Measurements from ENCODE around the gene NOP14.

Gene NOP14

GRCh38 chr4:2937986-2938385 is 25.2 kb downstream of the NOP14 start:
- H3K9me3 Mint-ChIP-seq = no peaks in the 10 kb centered on the region
- H3K4me1 Mint-ChIP-seq = peaks cover 22% of the 10 kb centered on the region
- no peak for TF ChIP-seq CTCF (IDR thresholded peaks at IDR 0.05; ENCODE audit: unreplicated experiment in 3 of 3)
- H3K27me3 Mint-ChIP-seq (ENCODE audit: low read depth) = no peaks in the 10 kb centered on the region
- peaks cover 35% of the 10 kb centered on the region for H3K36me3 Mint-ChIP-seq (ENCODE audit: low read depth)
- no peak overlapping the region for H3K27ac Mint-ChIP-seq
- no peak overlapping the region for H3K4me3 Mint-ChIP-seq

- peaks cover 23% of the 10 kb centered on the region for H3K4me1 Mint-ChIP-seq
- peaks cover 31% of the 10 kb centered on the region for H3K36me3 Mint-ChIP-seq (ENCODE audit: low read depth)
- TF ChIP-seq CTCF (IDR thresholded peaks at IDR 0.05; ENCODE audit: unreplicated experiment in 3 of 3) = no peak
- H3K9me3 Mint-ChIP-seq = no peaks in the 10 kb centered on the region
- H3K27ac Mint-ChIP-seq = no peak overlapping the region
- peak overlapping the region; percentile 85 to 92 (median 90) for H3K4me3 Mint-ChIP-seq
- H3K27me3 Mint-ChIP-seq (ENCODE audit: low read depth) = no peaks in the 10 kb centered on the region
These were observed 25.9 kb downstream of the NOP14 start for GRCh38 chr4:2937146-2937857.

- Mint-ChIP-seq H3K27me3 (ENCODE audit: low read depth) (no peaks in the 10 kb centered on the region), H3K36me3 (ENCODE audit: low read depth) (peaks cover 29% of the 10 kb centered on the region), H3K9me3 (no peaks in the 10 kb centered on the region), H3K27ac (no peak overlapping the region), H3K4me3 (peak overlapping the region; percentile 85 to 92 (median 90)), H3K4me1 (peaks cover 23% of the 10 kb centered on the region)
- TF ChIP-seq CTCF (IDR thresholded peaks at IDR 0.05; ENCODE audit: unreplicated experiment in 3 of 3) = no peak
These were observed 26.4 kb downstream of the NOP14 start for GRCh38 chr4:2936773-2937145.

GRCh38 chr4:2935762-2936743 is 27.2 kb downstream of the NOP14 start:
- Mint-ChIP-seq H3K36me3 (ENCODE audit: low read depth) (peaks cover 29% of the 10 kb centered on the region), H3K4me3 (peak overlapping the region; percentile 85 to 92 (median 90)), H3K4me1 (peaks cover 23% of the 10 kb centered on the region), H3K27me3 (ENCODE audit: low read depth) (no peaks in the 10 kb centered on the region), H3K27ac (peak overlapping the region; percentile 48 to 88 (median 66)), H3K9me3 (no peaks in the 10 kb centered on the region)
- no peak for TF ChIP-seq CTCF (IDR thresholded peaks at IDR 0.05; ENCODE audit: unreplicated experiment in 3 of 3)

- Mint-ChIP-seq H3K4me1 (peaks cover 23% of the 10 kb centered on the region), H3K36me3 (ENCODE audit: low read depth) (peaks cover 20% of the 10 kb centered on the region), H3K27me3 (ENCODE audit: low read depth) (no peaks in the 10 kb centered on the region), H3K4me3 (peak overlapping the region; percentile 85 to 92 (median 90)), H3K27ac (peak overlapping the region; percentile 48 to 88 (median 66)), H3K9me3 (no peaks in the 10 kb centered on the region)
- TF ChIP-seq CTCF (IDR thresholded peaks at IDR 0.05; ENCODE audit: unreplicated experiment in 3 of 3) = no peak
These were observed 28.1 kb downstream of the NOP14 start for GRCh38 chr4:2934813-2935761.

All from nephron (organoid).